ENCODE measurements around the gene XPO6. TPM values are rescaled to one million over a fixed set of nuclear protein-coding genes. Genes with fewer than 3 reads are reported as not detected.

The XPO6 gene
- total and polyA plus RNA-seq, 4 donors, result 27.5 to 50.0 (median 36.0) TPM

GRCh38 chr16:28146536-28146935 is 65.2 kb downstream of the XPO6 start:
- WGBS, result 93% methylated on average over 3 of the region's 3 CpGs
- TF ChIP-seq HNF4A (conservative IDR thresholded peaks at IDR 0.05), result no peak
- TF ChIP-seq EGR1 (IDR thresholded peaks at IDR 0.05; ENCODE audit: low read depth in 2 of 2), result no peak
- TF ChIP-seq JUND (IDR thresholded peaks at IDR 0.05), result no peak
- TF ChIP-seq FOXA2 (IDR thresholded peaks at IDR 0.05), result no peak
- no peak for TF ChIP-seq GABPA (IDR thresholded peaks at IDR 0.05 in 1 of 2, conservative IDR thresholded peaks at IDR 0.05 in 1 of 2)
- no peak for TF ChIP-seq REST (IDR thresholded peaks at IDR 0.05)
- no peak for DNase-seq (ENCODE audit: low spot score)
- Histone ChIP-seq H3K36me3 (ENCODE audit: control insufficient read depth in 4 of 4, insufficient read depth in 3 of 4, low read depth in 1 of 4, low read length in 3 of 4) (peaks cover 4 to 54% (median 20%) of the 10 kb centered on the region in 4 donors), H3K4me3 (ENCODE audit: low read depth in 1 of 3, low read length in 3 of 3) (no peak overlapping the region), H3K4me1 (ENCODE audit: control insufficient read depth in 4 of 4, insufficient read depth in 4 of 4, low read length in 3 of 4) (no peaks in the 10 kb centered on the region), H3K27me3 (ENCODE audit: control insufficient read depth in 4 of 4, insufficient read depth in 4 of 4, low read length in 3 of 4) (no peaks in the 10 kb centered on the region), H3K27ac (ENCODE audit: low read depth in 1 of 2, low read length in 2 of 2) (no peak overlapping the region), H3K9me3 (ENCODE audit: control insufficient read depth in 4 of 4, low read length in 3 of 4) (no peaks in the 10 kb centered on the region), H3K9ac (ENCODE audit: low read depth in 1 of 2, low read length in 2 of 2) (no peak overlapping the region)

GRCh38 chr16:28145796-28146195 is 66.0 kb downstream of the XPO6 start:
- H3K4me1 ChIP-seq (ENCODE audit: control insufficient read depth in 4 of 4, insufficient read depth in 4 of 4, low read length in 3 of 4), result no peaks in the 10 kb centered on the region
- WGBS, result 96% methylated on average over 2 of the region's 2 CpGs

More at GRCh38 chr16:28145796-28146195, 66.0 kb downstream of the XPO6 start:
- TF ChIP-seq MAX (IDR thresholded peaks at IDR 0.05) (no peak), FOXA1 (IDR thresholded peaks at IDR 0.05) (no peak), GABPA (IDR thresholded peaks at IDR 0.05 in 1 of 2, conservative IDR thresholded peaks at IDR 0.05 in 1 of 2) (no peak), EGR1 (IDR thresholded peaks at IDR 0.05; ENCODE audit: low read depth in 2 of 2) (no peak), CTCF (IDR thresholded peaks at IDR 0.05; ENCODE audit: low read depth, low read length, missing input control) (no peak), SP1 (IDR thresholded peaks at IDR 0.05) (no peak)
- Histone ChIP-seq H3K27me3 (ENCODE audit: control insufficient read depth in 4 of 4, insufficient read depth in 4 of 4, low read length in 3 of 4) (no peaks in the 10 kb centered on the region), H3K4me3 (ENCODE audit: low read depth in 1 of 3, low read length in 3 of 3) (no peak overlapping the region), H3K36me3 (ENCODE audit: control insufficient read depth in 4 of 4, insufficient read depth in 3 of 4, low read depth in 1 of 4, low read length in 3 of 4) (peaks cover 4 to 48% (median 17%) of the 10 kb centered on the region in 4 donors), H3K9ac (ENCODE audit: low read depth in 1 of 2, low read length in 2 of 2) (no peak overlapping the region), H3K27ac (ENCODE audit: low read depth in 1 of 2, low read length in 2 of 2) (no peak overlapping the region), H3K9me3 (ENCODE audit: control insufficient read depth in 4 of 4, low read length in 3 of 4) (no peaks in the 10 kb centered on the region)
- no peak for DNase-seq (ENCODE audit: low spot score)
